Activated CD8-positive, alpha-beta T cell treated with anti-CD3 and anti-CD28 coated beads for 36 hours (primary cell): ENCODE data around the gene TP73. TPM values are rescaled to one million over a fixed set of nuclear protein-coding genes. Genes with fewer than 3 reads are reported as not detected.
A peak's percentile ranks its signal among the peaks of the same experiment; 100 is the strongest.

ENCODE experiments used
- ATAC-seq: fragments of 200-7000 bp; cut with Tn5 transposase; one replicate; pipeline ENCODE4 v1.10.0; 2021; ENCODE audit warnings: mild to moderate bottlenecking, moderate library complexity
- CTCF ChIA-PET: fragments of 350-600 bp; sonication (Branson Sonifier 250); formaldehyde crosslinking; loops from one replicate; lab custom pipeline; 2021; ENCODE audit warnings: antibody characterized with exemption; lab: Charles Lee
- POLR2A ChIA-PET: fragments of 350-600 bp; sonication (Branson Sonifier 250); formaldehyde crosslinking; loops from one replicate; lab custom pipeline; 2021; ENCODE audit warnings: antibody characterized with exemption; lab: Charles Lee
- DNase-seq: peaks from one replicate; pipeline ENCODE4 v3.0.0-alpha.2; 2020
- H3K27ac Mint-ChIP-seq: one replicate; pipeline ENCODE4 v1.8.0; 2021; ENCODE audit warnings: mild to moderate bottlenecking, mixed read lengths
- H3K27me3 Mint-ChIP-seq: one replicate; pipeline ENCODE4 v1.8.0; 2021; ENCODE audit warnings: mixed read lengths
- H3K36me3 Mint-ChIP-seq: one replicate; pipeline ENCODE4 v1.8.0; 2021; ENCODE audit warnings: low read depth, mixed read lengths
- H3K4me1 Mint-ChIP-seq: one replicate; pipeline ENCODE4 v1.8.0; 2021; ENCODE audit warnings: low read depth, mixed read lengths
- H3K4me3 Mint-ChIP-seq: one replicate; pipeline ENCODE4 v1.8.0; 2021; ENCODE audit warnings: mild to moderate bottlenecking, moderate library complexity, mixed read lengths
- H3K9me3 Mint-ChIP-seq: one replicate; pipeline ENCODE4 v1.8.0; 2021; ENCODE audit warnings: mixed read lengths
- intact Hi-C: fragments of 100-400 bp; cut with micrococcal nuclease; formaldehyde crosslinking; loops from one replicate; pipeline ENCODE4 v1.10.0; 2022
- total RNA-seq, 2 experiments: library from RNA; stranded (reverse); gene quantifications; one replicate each; pipeline ENCODE4 v1.2.3, GENCODE V29; 2021
- TF ChIP-seq, protein P1 (sequence below): fragments of 200-600 bp; IDR thresholded peaks from one replicate; pipeline ENCODE4 v1.8.0; 2022; ENCODE audit warnings: antibody characterized with exemption, mild to moderate bottlenecking

TP73 gene
- total RNA-seq, 2 experiments from 2014 or later: 0.60 to 0.68 TPM

DNA sequence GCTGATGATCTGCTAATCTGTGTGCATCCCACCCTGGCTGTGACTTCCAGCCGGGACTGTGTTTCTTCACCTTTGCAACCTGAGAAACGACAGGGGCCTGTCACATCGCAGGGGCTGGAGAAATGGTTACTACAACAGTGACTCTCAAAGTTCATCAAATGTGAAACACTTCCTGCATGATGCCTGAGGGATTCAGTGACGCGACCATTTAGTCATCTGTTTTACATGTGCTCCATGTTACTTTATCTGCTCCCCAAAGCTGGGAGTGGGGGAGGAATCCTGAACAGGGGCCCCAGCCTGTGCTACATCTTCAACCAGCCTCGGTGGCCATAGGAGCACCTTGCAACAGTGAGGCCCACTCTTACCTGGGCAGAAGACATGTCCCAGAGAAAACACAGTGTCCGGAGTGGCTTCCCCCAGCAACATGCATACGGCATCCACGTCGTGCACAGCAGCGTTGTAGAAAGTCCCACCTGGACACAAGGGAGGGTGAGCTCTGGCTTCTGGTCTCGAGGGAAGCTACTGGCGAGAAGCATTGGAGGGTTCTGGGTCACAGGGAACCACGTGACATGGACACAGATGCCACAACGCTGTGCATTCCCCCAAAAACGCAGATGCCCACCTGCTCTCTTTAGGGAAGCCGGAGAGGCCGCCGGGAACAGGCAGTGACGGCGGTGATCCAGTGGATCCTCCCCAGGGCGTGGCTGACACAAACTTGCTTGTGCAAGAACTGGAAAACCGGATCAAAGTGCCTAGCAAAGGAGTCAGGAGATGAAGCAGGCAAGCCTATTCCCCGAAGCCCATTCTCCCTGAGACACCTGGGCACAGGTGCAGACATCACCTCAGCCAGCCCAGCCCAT, 90.4 kb downstream of the TP73 start:
- POLR2A ChIA-PET: no interaction called here
- no peaks in the 10 kb centered on the region for H3K9me3 Mint-ChIP-seq
- no peak overlapping the region for H3K27ac Mint-ChIP-seq
- no peaks in the 10 kb centered on the region for H3K27me3 Mint-ChIP-seq
- ATAC-seq: no peak
- intact Hi-C loops: no loop called here
- CTCF ChIA-PET: interaction anchor here (1.9 kb wide), 1 partner anchor 18 kb away, joined by 6 read pairs; no protein-coding TSS in a partner anchor
- no peak for DNase-seq
- H3K36me3 Mint-ChIP-seq: no peaks in the 10 kb centered on the region
- H3K4me3 Mint-ChIP-seq: no peak overlapping the region
- TF ChIP-seq, protein P1, sequence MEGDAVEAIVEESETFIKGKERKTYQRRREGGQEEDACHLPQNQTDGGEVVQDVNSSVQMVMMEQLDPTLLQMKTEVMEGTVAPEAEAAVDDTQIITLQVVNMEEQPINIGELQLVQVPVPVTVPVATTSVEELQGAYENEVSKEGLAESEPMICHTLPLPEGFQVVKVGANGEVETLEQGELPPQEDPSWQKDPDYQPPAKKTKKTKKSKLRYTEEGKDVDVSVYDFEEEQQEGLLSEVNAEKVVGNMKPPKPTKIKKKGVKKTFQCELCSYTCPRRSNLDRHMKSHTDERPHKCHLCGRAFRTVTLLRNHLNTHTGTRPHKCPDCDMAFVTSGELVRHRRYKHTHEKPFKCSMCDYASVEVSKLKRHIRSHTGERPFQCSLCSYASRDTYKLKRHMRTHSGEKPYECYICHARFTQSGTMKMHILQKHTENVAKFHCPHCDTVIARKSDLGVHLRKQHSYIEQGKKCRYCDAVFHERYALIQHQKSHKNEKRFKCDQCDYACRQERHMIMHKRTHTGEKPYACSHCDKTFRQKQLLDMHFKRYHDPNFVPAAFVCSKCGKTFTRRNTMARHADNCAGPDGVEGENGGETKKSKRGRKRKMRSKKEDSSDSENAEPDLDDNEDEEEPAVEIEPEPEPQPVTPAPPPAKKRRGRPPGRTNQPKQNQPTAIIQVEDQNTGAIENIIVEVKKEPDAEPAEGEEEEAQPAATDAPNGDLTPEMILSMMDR: no peak
- H3K4me1 Mint-ChIP-seq: peaks cover 19% of the 10 kb centered on the region

DNA sequence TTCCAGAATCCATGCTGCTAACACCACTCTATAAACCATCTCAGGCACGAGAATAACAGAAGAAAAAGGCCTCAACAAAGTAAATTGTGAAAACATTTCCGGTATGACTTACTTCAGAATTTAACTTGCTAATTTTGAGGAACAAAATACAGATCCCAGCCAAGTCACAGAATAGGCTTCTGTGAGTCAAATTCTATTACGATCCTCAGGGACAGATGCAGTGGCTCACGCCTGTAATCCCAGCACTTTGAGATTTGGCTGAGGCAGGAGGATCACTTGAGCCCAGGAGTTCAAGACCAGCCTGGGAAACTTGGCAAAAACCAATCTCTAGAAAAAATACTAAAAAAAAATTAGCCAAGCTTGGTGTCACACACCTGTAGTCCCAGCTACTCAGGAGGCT, 91.1 kb downstream of the TP73 start:
- intact Hi-C loops: no loop called here
- POLR2A ChIA-PET: no interaction called here
- Mint-ChIP-seq H3K4me1 (peaks cover 25% of the 10 kb centered on the region), H3K9me3 (no peaks in the 10 kb centered on the region), H3K27ac (no peak overlapping the region), H3K36me3 (no peaks in the 10 kb centered on the region), H3K27me3 (no peaks in the 10 kb centered on the region), H3K4me3 (no peak overlapping the region)
- ATAC-seq (no peak), DNase-seq (no peak)
- CTCF ChIA-PET: interaction anchor here (1.9 kb wide), 1 partner anchor 19 kb away, joined by 6 read pairs; no protein-coding TSS in a partner anchor
- TF ChIP-seq, protein P1: no peak

DNA sequence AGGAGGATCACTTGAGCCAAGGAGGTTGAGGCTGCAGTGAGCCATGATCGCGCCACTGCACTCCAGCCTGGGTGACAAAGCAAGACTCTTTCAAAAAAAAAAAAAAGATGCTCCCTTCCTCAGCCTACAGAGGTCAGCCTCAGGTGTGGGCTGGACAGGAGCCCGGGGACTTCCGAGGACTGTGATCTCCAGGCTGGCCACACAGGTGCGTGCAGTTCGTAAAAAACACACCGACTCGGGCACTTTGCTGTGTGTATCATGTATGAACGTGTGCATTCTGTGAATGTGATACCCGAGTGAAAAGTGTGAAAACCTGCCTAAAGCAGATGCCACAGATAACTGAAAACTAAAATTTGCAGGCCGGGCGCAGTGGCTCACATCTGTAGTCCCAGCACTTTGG, 91.5 kb downstream of the TP73 start:
- Mint-ChIP-seq H3K27ac (no peak overlapping the region), H3K36me3 (no peaks in the 10 kb centered on the region), H3K27me3 (no peaks in the 10 kb centered on the region), H3K4me1 (peaks cover 25% of the 10 kb centered on the region), H3K4me3 (no peak overlapping the region), H3K9me3 (no peaks in the 10 kb centered on the region)
- POLR2A ChIA-PET: no interaction called here
- DNase-seq (no peak), ATAC-seq (no peak)
- TF ChIP-seq, protein P1: no peak
- intact Hi-C loops: no loop called here
- CTCF ChIA-PET: interaction anchor here (1.0 kb wide), 1 partner anchor 19 kb away, joined by 3 read pairs; no protein-coding TSS in a partner anchor

DNA sequence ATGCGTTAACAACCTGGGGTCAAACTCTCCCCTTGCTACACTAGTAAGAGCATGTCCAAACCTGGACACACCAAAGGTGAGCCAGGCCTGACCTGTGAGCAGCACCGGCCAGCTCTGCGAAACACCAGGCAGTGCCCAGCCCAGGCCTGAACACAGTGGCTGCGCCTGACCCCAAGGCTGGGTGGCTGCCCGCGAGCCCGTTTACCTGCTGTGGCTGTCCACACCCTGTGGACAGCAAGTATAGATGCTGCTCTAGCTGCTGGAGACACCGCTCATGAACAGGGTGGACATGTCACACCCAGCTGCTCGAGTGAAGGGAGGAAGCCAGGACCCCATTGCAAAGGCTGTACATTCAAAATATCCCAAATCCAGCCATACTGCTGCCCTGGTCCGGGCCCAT, 92.3 kb downstream of the TP73 start:
- no peaks in the 10 kb centered on the region for H3K27me3 Mint-ChIP-seq
- ChIA-PET CTCF (interaction anchor here (1.0 kb wide), 1 partner anchor 20 kb away, joined by 3 read pairs; no protein-coding TSS in a partner anchor), POLR2A (no interaction called here)
- H3K4me1 Mint-ChIP-seq: peaks cover 25% of the 10 kb centered on the region
- intact Hi-C loops: no loop called here
- no peak overlapping the region for H3K27ac Mint-ChIP-seq
- DNase-seq: no peak
- no peak for ATAC-seq
- H3K36me3 Mint-ChIP-seq: no peaks in the 10 kb centered on the region
- H3K4me3 Mint-ChIP-seq: no peak overlapping the region
- H3K9me3 Mint-ChIP-seq: no peaks in the 10 kb centered on the region
- TF ChIP-seq, protein P1: no peak

DNA sequence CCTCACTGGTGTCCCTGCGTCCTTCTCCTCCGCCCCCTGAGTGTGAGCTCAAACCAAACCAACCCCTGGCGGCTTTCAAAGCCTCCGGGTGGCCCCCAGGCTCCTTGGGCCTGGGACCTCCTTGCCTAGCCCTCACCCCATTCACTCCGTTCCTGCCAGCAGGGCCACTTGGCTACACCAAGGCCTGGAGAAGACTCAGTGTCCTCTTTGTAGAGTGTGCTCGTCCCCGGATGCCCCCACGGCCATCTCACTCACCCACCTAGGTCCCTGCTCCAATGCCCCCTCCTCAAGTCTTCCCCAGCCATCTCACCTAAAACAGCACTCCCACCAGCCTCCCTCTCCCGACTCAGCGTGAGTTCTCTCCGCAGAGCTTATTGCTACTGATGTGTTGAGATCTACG, 92.8 kb downstream of the TP73 start:
- CTCF ChIA-PET: no interaction called here

More for the DNA sequence above, 92.8 kb downstream of the TP73 start:
- Mint-ChIP-seq H3K27me3 (no peaks in the 10 kb centered on the region), H3K27ac (no peak overlapping the region), H3K4me1 (peaks cover 25% of the 10 kb centered on the region), H3K9me3 (no peaks in the 10 kb centered on the region), H3K4me3 (peak overlapping the region; percentile 76), H3K36me3 (no peaks in the 10 kb centered on the region)
- DNase-seq: no peak
- TF ChIP-seq, protein P1: no peak
- no peak for ATAC-seq
- intact Hi-C loops: no loop called here
- POLR2A ChIA-PET: no interaction called here
